Activated CD8-positive, alpha-beta memory T cell treated with anti-CD3 and anti-CD28 coated beads, Interleukin-2, amount 50 U/mL, for 24 hours (primary cell): Measurements from ENCODE around the gene SH3BP4.

Experiments
- DNase-seq: peaks from one replicate; pipeline ENCODE4 v3.0.0-alpha.2; 2020; ENCODE audit errors: extremely low read depth

Gene SH3BP4

DNA sequence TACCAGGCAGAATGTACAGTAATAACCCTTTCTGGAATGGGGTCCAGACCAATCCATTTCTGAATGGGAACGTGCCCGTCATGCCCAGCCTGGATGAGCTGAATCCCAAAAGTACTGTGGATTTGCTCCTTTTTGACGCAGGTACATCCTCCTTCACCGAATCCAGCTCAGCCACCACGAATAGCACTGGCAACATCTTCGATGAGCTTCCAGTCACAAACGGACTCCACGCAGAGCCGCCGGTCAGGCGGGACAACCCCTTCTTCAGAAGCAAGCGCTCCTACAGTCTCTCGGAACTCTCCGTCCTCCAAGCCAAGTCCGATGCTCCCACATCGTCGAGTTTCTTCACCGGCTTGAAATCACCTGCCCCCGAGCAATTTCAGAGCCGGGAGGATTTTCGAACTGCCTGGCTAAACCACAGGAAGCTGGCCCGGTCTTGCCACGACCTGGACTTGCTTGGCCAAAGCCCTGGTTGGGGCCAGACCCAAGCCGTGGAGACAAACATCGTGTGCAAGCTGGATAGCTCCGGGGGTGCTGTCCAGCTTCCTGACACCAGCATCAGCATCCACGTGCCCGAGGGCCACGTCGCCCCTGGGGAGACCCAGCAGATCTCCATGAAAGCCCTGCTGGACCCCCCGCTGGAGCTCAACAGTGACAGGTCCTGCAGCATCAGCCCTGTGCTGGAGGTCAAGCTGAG is 89.6 kb downstream of the SH3BP4 start:
- DNase-seq, result no peak

DNA sequence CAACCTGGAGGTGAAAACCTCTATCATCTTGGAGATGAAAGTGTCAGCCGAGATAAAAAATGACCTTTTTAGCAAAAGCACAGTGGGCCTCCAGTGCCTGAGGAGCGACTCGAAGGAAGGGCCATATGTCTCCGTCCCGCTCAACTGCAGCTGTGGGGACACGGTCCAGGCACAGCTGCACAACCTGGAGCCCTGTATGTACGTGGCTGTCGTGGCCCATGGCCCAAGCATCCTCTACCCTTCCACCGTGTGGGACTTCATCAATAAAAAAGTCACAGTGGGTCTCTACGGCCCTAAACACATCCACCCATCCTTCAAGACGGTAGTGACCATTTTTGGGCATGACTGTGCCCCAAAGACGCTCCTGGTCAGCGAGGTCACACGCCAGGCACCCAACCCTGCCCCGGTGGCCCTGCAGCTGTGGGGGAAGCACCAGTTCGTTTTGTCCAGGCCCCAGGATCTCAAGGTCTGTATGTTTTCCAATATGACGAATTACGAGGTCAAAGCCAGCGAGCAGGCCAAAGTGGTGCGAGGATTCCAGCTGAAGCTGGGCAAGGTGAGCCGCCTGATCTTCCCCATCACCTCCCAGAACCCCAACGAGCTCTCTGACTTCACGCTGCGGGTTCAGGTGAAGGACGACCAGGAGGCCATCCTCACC is 90.2 kb downstream of the SH3BP4 start:
- no peak for DNase-seq

DNA sequence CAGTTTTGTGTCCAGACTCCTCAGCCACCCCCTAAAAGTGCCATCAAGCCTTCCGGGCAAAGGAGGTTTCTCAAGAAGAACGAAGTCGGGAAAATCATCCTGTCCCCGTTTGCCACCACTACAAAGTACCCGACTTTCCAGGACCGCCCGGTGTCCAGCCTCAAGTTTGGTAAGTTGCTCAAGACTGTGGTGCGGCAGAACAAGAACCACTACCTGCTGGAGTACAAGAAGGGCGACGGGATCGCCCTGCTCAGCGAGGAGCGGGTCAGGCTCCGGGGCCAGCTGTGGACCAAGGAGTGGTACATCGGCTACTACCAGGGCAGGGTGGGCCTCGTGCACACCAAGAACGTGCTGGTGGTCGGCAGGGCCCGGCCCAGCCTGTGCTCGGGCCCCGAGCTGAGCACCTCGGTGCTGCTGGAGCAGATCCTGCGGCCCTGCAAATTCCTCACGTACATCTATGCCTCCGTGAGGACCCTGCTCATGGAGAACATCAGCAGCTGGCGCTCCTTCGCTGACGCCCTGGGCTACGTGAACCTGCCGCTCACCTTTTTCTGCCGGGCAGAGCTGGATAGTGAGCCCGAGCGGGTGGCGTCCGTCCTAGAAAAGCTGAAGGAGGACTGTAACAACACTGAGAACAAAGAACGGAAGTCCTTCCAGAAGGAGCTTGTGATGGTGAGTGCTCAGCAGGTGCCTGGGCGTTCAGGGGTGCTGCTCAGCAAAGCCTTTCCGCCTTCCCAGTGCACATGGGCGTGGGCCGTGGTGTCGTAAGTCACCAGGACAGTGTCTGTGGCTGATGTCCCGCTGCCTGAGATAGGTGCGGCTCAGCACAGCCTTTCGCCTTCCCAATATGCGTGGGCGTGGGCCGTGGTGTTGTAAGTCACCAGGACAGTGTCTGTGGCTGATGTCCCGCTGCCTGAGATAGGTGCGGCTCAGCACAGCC is 91.0 kb downstream of the SH3BP4 start:
- DNase-seq, result no peak

DNA sequence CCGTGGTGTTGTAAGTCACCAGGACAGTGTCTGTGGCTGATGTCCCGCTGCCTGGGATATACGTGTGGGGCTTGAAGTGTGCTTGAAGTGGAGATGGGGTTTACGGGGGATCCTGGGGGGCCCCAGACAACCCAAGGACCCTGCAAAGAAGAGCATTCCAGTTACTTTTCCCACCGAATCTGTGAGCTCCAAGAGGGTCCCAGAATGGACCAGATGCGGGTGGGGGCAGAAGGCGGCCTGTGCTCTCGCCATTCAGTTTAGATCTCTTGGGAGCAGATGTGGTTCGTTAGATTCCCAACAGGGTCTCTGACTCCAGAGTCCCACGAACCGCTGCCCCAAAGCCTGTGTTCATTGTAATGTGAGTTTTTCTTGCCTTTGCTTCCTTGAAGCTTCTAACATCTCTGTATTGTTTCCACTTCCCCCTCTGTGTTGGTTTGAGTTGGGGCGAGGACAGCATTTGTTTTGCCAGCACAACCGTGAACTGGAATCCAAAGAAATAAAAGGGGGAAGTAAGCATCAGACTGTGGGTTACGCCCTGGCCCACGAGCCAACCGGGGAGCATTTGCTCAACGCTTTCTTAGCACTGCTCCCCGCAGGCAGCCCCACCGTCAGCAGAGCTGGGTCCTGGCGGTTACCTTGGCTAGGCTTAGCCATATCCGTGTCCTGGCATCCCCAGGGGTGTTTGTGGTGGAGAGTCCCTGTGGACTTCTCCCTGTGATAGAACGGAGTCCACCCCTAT is 92.1 kb downstream of the SH3BP4 start:
- DNase-seq, result no peak

DNA sequence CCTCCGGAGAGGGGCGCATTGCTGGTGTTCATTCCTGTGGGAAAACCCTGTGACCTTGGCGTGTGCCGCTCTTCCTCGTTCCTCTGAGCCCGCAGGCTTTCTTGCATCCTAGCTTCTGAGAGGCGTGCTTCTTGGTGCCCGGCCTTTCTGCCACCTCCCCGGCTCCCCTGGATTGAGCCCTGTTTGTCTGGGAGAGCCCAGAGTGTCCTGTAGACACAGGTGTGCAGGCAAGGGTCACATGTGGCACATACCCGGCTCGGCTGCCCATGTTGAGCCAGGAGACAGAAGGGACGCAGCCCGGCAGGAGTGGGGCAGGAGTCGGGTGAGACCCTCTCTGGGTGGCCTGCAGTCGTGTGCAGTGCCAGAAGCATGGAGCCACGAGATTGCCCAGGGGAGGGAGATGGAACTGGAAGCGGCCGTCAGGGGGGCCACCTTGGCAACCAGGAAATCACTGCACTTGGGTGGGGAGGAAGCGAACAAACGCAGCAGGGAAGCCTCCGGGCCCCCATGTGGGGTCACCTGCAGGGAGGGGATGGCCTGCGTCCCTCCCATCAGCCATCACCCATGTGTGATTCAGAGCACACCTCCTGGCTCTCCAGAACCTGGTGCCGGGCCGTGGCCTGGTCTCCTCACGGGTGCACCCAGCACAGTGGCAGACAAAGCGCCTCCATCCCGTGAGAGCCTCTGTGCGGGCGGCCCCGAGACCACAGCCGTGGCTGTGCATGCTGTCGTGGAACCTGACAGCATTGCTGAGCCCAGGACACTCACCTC is 92.9 kb downstream of the SH3BP4 start:
- DNase-seq, result no peak

DNA sequence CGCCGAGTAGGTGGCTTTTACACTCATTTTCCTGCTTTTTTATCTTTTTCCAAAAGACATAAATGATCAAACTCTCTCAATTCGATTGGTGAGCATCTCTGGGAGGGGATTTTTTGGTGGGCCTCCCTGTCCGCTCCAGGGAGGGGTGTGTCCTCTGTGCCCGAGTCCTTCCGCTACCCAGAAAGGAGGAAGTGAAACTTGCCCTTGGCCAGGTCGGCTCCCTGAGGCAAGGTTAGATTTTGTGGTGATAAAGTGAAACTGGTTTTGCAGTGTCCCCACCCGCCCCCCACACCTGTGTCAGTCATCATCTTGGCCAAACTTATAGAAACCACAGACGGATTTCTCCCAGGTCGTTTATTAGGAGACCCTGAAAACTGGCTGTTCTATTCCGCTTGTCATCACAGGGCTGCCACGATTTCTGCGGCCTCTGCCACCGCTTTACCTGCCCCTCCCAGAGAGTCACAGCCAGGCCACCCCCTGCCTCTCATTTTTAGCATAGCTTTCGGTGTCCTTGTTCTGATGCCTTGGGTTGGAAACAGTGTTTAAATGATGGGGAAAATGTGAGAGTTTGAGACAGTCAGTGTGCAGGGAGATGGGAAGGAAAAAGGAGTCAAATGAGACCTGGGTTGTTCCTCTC is 93.6 kb downstream of the SH3BP4 start:
- no peak for DNase-seq

DNA sequence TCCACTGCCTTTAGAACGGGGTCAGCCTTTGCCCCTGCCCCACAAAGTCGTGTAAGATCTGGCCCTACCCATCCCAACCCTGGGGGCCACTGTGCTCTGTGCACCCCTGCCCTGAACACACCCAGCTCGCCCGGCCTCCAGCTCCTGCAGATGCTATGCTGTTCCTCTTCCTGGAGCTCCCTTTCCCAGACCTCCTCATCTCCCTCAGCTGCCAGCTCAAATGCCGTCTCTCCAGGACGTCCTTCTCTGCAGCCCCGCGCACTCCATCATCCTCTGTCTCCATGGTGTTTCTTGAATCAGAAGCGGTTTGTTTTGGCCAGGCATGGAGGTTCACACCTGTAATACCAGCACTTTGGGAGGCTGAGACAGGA is 94.1 kb downstream of the SH3BP4 start:
- DNase-seq, result no peak

DNA sequence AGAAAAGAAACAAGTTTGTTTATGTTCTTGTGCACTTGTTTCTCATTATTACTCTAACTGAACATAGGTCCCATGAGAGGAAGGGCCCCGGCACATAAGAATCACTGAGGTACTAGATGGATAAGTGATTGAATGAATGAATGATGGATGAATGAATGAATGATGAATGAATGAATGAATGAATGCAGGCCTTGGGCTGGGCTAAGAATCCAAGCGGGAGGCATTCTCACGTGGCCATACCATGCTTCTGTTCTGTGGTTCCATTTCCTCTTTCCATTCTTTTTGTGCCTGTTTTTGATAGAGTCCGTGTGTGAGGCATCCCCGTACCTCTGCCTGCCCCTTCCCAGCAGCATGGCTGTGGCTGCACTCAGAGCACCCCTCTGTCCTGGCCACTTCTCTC is 94.8 kb downstream of the SH3BP4 start:
- DNase-seq, result no peak

DNA sequence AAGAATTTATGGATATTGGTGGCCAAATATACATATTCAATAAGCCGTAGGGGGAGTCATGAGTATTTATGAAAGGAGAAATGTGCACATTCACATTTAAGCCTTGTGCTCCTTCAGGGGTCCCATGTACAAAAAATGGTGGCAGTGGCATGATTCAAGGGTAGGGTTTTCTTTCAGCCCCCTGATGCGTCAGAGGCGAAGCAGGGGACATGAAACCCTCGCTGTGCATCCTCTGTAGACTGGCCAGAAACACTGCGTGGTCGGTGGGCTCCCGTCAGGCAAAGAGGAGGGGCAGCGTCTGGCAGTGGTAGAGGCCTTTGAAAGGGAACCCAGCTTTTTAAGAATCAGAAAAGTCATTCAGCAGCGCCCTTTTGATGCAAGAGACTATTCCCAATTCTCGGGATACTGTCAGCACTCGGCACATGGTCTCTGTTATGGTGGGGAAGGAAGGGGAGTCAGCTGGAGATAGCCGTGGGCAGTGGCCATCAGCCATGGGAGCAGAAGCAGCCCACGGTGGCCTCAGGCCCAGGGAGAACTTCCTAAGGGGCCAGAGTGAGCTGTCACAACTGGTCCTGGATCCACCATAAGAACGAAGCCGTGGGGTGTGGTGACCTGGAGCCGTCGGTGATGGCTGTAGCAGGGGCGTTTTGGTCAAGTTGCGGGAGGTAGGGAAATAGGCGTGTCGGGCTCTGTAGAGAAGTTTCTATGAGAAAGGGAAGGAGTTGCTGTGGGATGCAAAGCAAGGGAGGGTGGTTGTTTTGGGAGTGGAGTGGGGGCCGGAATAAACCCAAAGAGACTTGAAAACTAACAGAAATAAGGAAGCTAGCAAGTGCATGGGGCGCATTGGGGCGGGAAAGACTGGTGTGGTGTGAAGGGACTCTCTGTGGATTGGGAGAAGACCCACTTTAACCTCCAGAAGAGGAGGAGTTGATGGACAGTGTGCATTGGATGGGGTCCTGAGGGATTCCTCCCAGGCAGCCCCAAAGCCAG is 95.6 kb downstream of the SH3BP4 start:
- no peak for DNase-seq

DNA sequence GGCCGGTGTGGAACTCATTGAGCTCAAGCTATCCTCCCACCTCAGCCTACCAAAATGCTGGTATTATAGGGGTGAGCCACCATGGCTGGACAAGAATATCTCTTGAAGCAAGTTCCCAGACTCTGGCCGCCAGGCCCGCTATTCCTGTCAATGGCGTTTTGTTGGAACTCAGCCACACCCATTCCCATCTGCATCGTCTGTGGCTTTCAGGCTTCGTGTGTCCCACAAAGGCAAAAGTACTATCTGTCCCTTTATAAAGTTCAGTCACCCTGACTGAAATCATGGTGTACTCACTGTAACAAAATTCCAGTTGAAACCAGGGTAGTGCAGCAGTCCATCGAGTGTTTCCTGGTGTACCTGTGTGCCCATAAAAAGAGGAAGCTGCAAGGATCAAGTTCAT is 96.7 kb downstream of the SH3BP4 start:
- no peak for DNase-seq

DNA sequence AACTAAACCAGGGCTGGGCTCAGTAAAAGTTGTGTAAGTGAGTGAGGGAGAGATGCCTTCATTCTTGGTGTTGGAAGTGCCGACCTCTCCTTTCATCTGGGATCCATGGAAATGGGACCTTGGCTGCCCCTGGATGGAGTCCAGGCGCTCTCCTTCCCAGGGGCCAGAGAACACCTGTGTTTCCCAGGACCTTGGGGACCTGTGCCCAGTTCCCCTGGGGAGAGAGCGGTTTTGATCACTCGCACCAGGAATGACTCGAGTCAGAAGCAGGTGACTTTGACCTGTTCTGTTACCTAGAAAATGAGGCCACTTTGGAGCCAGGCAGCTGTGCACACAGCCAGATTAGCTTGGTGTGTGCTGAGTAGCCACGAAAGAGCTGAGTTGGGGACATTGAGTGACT is 97.3 kb downstream of the SH3BP4 start:
- DNase-seq, result no peak

DNA sequence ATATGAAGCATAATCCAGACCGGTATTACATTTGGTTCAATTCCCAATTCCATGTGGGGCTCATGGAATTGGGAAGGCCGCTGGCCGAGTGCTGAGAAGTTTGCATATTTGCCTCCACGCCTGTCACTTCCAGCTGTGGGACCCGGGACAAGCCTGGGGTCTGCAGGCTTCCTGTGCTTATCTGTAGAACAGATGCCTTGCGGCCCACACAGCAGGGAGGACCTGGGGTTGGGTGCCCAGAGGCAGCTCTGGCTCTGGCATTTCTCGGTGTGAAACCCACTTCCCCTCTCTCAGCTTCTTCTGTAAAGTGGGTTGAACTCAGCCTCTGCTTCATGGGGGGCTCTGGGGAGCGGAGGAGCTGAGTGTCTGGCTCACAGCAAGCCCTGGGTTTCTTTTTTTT is 97.9 kb downstream of the SH3BP4 start:
- DNase-seq, result no peak

DNA sequence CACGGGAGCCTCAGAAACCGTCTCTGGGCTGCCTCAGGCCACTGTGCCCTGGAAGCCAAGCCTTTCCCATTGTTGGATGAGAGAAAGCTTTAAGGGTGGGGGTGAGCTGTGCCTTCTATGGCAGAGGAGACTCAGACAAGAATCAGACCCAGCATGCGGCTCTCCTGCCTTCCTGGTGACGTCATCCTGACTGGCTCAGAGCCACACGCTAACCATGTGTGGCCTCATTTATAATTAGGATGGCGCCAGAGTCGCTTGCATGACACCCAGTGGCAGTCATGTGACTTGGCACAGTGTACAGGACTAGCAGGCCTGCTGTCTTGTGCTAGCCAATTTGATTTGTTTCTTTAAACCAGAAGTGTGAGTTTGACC is 99.1 kb downstream of the SH3BP4 start:
- DNase-seq, result no peak

DNA sequence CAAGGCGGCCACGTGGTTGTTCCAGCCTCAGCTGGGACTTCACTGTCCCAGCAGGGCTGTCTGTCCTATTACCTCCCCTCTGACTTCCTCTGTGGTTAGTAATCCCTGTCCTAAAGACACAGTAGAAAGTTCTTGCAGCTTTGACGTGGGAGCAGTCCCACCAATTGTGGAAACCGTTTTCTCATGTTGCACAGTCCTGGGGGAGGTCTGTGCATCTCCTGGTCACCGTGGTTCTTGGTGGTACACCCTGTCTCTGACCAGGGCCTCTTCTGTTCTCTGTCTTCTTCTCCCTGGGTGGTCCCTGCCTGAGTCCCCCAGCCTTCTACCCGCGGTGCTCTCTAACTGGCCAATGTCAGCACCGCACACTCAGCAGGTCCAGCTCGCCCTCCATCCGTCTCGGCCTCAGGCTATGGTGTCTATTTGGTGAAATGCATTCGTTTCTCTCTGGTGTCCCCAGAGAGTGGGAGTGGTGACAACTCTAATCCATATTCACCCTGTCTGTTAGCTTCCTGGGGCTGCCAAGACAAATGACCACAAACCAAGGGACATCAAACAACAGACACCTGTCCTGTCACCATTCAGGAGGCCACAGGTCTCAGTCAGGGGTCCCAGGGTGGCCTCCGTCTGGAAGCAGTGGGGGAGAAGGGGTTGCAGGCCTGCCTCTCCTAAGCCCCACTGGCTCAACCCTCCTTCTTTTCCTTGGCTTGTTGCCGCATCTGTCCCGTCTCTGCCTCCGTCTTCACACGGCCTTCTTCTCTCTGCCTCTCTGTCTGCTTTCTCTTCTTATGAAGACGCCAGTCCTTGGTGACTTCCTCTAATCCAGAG is 99.8 kb downstream of the SH3BP4 start:
- no peak for DNase-seq

DNA sequence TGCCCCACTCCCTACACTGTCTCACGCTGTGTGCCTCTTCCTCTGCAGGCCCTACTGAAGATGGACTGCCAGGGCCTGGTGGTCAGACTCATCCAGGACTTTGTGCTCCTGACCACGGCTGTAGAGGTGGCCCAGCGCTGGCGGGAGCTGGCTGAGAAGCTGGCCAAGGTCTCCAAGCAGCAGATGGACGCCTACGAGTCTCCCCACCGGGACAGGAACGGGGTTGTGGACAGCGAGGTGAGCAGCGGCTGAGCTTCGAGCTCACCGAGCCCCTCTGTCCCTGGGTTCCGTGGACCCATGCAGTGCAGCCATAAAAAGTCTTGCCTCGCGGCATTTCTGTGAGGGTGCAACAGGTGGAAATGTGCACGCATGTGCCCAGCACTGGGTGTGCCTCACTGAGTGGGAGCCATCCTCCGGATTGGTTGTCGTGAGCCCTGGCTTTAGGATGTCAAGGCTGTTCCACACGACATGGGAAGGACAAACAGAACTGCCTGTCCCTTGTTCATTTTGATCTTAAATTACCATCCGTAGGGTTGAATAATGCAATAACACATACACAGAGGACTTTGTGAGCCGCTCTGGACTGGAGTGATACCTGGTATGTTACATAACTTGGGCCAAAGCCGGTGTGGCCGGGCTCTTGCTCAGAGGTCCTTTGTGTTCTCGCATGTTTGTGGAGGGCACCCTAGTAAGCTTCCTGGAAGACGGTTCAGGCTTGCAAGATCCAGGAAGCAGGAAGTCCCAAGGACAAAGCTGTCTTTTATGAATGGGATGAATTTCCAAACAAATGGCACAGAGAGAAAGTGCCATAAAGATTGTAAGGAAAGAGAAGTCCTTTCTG is 100.9 kb downstream of the SH3BP4 start:
- no peak for DNase-seq

DNA sequence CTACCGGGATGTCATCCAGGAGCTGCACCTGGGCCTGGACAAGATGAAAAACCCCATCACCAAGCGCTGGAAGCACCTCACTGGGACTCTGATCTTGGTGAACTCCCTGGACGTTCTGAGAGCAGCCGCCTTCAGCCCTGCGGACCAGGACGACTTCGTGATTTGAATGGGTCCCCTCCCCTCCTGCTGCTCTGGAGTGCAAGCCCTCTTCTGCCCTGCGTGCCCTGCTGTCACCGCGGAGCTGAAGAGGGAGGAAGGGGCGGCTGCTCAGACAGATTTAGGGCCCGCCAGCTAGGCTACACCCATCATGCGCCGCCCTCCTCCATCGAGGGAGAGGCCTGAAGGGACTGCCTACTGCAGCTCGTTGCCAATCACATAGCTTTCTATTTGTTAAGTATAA is 101.8 kb downstream of the SH3BP4 start:
- DNase-seq, result no peak

DNA sequence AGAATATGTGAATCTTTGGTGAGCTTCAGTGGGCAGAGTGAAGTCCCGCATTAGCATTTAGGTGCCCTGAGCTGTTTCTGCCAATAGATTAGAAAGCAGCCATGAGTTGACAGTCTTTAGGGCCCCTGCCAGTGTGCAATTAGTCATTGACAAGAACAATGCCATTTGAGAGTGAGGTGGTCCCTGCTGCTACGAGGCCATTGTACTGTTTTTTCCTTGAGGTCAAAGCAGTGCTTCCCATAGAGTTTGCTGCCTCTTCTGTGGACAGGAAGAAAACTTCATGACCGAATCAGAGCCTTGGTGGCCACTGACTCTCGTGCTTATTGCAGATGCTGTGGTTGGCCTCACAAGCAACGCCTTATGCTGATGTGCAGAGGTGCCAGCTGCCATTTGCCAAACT is 102.7 kb downstream of the SH3BP4 start:
- no peak for DNase-seq

DNA sequence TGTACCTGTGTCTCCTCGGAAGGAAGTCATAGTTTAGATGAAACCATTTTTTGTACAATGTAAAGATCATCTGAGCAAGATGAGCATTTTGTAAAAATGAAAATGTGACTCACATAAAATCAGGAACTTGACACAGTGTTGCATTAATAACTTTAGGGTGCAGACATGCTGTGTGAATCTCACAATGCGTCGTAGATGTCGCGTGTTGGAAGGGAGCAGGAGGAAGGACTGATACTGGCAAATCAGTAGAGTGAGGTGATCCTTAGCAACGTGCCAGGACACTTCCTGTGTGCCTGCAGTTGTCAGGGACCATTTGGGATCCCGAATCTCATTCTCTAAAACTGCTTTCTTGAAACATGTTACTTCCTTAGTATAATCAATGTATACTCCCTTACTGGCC is 103.1 kb downstream of the SH3BP4 start:
- no peak for DNase-seq
